LNCAP (cell line): ENCODE results near the gene GOLPH3L.

Source experiments
- TF ChIP-seq, protein P1 (sequence below): fragments of 450-650 bp; IDR thresholded peaks from 2 replicates; pipeline ENCODE4 v1.5.1; 2017; ENCODE audit warnings: mild to moderate bottlenecking

GOLPH3L gene

DNA sequence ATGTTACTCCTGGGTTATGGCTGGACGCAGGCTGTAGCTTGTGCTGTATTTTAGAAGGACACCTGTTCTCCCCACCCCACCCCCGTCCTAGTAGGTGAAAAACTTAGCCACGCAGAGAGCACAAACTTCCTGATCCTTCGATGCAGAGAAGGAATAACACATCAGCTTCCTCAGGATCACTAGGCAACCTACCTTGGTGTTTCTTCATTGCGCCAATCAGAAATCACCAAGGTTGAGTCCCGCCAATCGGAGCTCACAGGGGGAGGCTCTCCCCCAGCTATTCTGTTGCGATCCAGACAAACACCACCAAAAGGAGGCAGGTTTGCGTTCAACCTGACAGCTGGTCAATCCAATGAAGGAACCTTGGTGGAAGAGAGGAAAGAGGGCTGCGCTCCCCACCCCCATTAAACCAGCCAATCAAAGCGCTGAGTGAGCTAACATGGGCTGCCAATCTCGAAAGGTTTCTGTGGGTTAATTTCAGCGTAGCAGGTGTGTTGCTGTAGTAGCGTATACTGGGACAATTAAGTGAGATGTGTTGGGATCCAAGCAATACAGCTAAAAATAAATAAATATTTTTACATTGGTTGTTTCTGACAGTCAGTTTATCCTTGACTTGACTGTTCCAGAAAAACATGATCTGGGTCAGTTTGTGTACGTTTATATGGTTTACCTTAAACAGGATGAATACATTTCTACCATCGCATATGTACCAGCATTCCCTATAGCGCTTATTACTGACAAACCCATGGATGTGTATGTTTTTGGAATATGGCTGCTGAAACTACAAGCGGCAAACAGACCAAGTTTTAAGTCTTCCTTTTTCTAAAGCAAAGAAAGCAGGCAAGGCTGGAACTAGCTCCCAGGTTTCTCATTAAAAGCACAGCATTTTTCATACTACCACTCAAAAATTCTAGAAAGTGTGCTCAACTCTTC, at the start of gene GOLPH3L:
Gene GOLPH3L, minus strand, starts transcription at position 160 of the 933 bp plus-strand sequence. CDS start 2,316 bp downstream, outside the sequence.
- TF ChIP-seq, protein P1, sequence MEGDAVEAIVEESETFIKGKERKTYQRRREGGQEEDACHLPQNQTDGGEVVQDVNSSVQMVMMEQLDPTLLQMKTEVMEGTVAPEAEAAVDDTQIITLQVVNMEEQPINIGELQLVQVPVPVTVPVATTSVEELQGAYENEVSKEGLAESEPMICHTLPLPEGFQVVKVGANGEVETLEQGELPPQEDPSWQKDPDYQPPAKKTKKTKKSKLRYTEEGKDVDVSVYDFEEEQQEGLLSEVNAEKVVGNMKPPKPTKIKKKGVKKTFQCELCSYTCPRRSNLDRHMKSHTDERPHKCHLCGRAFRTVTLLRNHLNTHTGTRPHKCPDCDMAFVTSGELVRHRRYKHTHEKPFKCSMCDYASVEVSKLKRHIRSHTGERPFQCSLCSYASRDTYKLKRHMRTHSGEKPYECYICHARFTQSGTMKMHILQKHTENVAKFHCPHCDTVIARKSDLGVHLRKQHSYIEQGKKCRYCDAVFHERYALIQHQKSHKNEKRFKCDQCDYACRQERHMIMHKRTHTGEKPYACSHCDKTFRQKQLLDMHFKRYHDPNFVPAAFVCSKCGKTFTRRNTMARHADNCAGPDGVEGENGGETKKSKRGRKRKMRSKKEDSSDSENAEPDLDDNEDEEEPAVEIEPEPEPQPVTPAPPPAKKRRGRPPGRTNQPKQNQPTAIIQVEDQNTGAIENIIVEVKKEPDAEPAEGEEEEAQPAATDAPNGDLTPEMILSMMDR: no peak

DNA sequence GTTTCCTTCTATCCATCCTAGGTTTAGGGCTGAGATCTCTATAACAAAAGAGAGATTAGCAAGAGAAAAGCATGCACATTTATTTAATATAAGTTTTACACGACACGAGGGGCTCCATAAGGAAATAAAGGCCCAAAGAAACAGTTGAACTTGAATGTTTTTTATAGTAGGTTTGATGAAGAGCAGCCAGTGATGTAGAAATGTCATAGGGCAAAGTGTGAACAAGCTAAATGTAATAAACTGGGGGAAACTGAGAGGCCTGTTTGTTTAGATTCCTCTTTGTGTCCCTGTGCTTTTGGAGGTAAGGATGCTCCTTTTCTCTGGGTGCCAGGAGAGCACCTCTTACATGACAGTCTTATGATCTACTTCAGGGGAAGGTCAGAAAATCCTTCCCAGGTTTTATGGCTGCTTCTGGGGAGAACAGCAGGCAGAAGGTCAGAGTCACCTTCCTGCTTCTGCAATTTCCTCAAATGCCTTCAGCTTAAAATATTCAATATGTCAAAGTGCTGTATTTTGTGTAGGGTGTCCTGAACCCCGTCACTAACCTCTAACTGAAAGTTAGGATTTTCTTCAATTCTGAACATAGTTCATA, 33.3 kb upstream of the GOLPH3L start:
- TF ChIP-seq, protein P1: no peak

DNA sequence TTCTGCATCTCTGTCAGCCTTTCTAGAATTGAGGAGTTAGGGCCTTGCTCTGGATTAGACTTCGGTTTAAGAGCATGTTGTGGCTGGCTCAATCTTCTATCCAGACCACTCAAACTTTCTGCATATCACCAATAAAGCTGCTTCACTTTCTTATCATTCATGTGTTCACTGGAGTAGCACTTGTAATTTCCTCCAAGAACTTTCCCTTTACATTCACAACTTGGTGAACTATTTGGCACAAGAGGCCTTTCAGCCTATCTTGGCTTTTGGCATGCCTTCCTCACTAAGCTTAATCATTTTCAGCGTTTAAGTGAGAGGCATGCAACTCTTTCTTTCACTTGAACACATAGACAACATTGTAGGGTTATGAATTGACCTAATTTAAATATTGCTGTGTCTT, 27.4 kb upstream of the GOLPH3L start:
- TF ChIP-seq, protein P1: no peak

DNA sequence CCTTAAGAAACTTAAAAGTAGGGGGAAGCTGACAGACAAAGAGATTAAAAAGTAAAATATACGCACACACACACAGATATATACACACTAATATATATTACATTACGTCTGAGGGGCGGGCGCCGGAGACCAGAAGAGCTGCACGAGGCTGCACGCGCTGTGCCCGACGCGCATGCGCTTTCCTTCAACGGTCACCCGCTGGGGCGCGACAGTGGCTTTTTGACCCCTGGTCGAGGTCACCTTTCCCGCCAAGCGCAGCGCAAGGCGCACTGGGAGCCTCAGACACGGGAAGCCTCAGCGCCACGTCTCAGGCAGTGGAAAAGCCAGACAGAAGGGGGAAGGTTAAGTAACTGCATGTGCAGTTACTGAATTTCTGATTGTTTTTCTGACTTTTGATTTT, 23.7 kb upstream of the GOLPH3L start, which contains the start of gene HORMAD1:
Gene HORMAD1, minus strand, starts transcription at position 193 of the 400 bp plus-strand sequence. CDS start 1,390 bp downstream, outside the sequence.
- TF ChIP-seq, protein P1: no peak

DNA sequence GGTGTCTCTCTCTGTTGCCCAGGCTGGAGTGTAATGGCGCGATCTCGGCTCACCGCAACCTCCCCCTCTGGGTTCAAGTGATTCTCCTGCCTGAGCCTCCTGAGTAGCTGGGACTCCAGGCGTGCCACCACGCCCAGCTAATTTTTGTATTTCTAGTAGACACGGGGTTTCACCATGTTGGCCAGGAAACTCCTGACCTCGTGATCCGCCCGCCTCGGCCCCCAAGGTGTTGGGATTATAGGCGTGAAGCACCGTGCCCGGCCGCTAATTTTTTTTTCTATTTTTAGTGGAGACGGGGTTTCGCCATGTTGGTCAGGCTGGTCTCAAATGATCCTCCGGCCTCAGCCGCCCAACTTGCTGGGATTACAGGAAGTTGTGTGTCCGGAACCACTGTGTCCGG, 23.1 kb upstream of the GOLPH3L start:
- TF ChIP-seq, protein P1: no peak

DNA sequence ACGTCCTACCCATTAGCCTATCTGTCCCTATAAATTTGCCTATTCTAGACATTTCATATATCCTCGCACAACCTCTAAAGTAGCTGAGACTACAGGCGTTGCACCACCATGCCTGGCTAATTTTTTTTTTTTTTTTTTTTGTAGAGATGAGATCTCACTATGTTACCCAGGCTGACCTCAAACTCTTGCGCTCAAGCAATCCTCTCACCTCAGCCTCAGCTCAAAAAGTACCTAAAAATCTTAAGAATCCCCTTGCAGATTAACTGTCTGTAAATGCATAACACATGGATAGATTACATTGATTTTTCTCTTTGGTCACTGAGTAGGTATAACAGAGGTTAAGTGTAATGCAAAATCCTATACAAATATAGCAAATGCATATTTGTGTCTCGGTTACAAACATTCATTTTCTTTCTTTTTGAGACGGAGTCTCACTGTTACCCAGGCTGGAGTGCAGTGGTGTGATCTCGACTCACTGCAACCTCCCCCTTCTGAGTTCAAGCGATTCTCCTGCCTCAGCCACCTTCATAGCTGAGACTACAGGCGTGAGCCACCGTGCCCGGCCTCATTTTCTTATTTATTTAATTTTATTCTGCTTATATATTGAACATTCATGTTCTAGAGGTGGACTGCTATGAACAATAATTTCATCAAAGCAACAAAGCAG, 21.4 kb upstream of the GOLPH3L start:
- TF ChIP-seq, protein P1: no peak

DNA sequence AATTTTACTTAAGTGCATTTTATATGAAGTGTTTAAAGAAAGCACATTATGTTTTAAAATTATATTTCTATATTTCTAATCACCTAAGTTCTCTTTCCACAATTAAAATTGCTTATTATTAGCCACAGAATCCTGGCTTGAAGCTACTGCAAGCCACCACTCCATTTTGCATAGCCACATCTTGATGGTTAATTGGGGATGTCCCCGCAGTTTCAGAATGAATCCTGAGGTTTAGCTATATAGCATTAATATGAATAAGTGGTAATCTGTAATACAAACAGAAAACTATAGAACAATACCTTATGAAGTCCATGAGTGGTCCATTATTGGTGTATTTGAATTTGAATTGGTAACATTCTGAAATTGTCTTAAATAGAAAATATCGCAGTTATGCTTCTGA, 11.6 kb upstream of the GOLPH3L start:
- TF ChIP-seq, protein P1: no peak
